Thyroid gland (tissue), 4 donors: Measurements from ENCODE around the gene MAGI3.

ENCODE experiments used
- CTCF ChIP-seq, 6 experiments: fragments of 200-600 bp in 3 of 6; fragments of 450-650 bp in 3 of 6; sonication (generic) in 3 of 6; IDR thresholded peaks; one replicate each; pipeline ENCODE4 v1.5.1; 2016 to 2019; ENCODE audit warnings: antibody characterized with exemption in 6 of 6, mild to moderate bottlenecking in 2 of 6, inconsistent platforms in 1 of 6, moderate library complexity in 1 of 6
- POLR2A ChIP-seq, 2 donors: fragments of 450-650 bp; IDR thresholded peaks; one replicate each; pipeline ENCODE4 v1.6.1; 2017; ENCODE audit warnings: antibody characterized with exemption in 2 of 2, mild to moderate bottlenecking in 2 of 2, moderate library complexity in 1 of 2

DNA sequence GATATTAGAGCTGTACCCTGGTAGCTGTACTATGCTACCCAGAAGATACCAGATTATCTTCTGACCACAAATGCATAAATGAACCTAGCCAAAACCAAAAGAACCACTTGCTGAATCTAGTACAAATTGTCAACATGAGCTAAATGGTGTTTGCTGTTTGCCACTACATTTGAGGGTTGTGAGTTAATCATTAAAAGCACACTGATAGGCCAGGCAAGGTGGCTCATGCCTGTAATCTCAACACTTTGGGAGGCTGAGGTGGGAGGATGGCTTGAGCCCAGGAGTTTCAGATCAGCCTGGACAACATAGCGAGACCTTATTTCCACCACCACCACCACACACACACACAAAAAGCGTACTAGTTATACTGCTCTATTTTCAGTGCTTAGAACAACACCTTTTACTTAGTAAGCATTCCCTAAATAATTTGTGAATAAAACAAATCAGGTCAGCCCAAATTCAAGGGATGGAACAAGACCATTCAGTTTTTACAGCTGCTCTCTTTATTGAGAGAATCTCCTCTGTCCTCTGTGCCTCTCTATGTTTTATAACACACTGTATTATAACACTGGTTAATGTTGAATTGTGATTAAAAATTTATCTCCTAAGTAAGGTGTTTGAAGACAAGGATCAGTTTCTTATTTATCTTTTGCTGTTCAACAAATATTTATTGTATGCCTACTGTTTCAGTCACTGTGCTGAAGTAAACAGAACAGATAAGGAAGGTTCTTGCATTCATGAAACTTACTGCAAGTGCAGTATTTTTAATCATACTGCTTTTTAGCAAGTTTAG is 44.0 kb downstream of the MAGI3 start:
- TF ChIP-seq CTCF (IDR thresholded peaks at IDR 0.05), result no peak
- TF ChIP-seq POLR2A (IDR thresholded peaks at IDR 0.05), result no peak
